ENCODE measurements around the gene E4F1.

Gene E4F1

GRCh38 chr16:2231016-2231931, 7.9 kb downstream of the E4F1 start:
- no peak for DNase-seq (ENCODE audit: low read depth)
- TF ChIP-seq CTCF (conservative IDR thresholded peaks at IDR 0.05; ENCODE audit: low read length), result no peak
- no peak overlapping the region for H3K4me3 ChIP-seq (ENCODE audit: low read length)

GRCh38 chr16:2232094-2232990, 9.0 kb downstream of the E4F1 start:
- no peak for DNase-seq (ENCODE audit: low read depth)
- no peak for TF ChIP-seq CTCF (conservative IDR thresholded peaks at IDR 0.05; ENCODE audit: low read length)
- H3K4me3 ChIP-seq (ENCODE audit: low read length), result no peak overlapping the region

- DNase-seq (ENCODE audit: low read depth), result no peak
- TF ChIP-seq CTCF (conservative IDR thresholded peaks at IDR 0.05; ENCODE audit: low read length), result no peak
- H3K4me3 ChIP-seq (ENCODE audit: low read length), result no peak overlapping the region
Observed at GRCh38 chr16:2233046-2233775, 9.8 kb downstream of the E4F1 start.

GRCh38 chr16:2233872-2234812, 10.8 kb downstream of the E4F1 start:
- DNase-seq (ENCODE audit: low read depth), result no peak
- no peak for TF ChIP-seq CTCF (conservative IDR thresholded peaks at IDR 0.05; ENCODE audit: low read length)

GRCh38 chr16:2234813-2235170, 11.4 kb downstream of the E4F1 start:
- DNase-seq (ENCODE audit: low read depth), result no peak
- TF ChIP-seq CTCF (conservative IDR thresholded peaks at IDR 0.05; ENCODE audit: low read length), result no peak
- H3K4me3 ChIP-seq (ENCODE audit: low read length), result no peak overlapping the region

More at GRCh38 chr16:2233872-2234812, 10.8 kb downstream of the E4F1 start:
- H3K4me3 ChIP-seq (ENCODE audit: low read length), result no peak overlapping the region

GRCh38 chr16:2235234-2235651, 11.9 kb downstream of the E4F1 start:
- H3K4me3 ChIP-seq (ENCODE audit: low read length), result no peak overlapping the region
- no peak for DNase-seq (ENCODE audit: low read depth)
- no peak for TF ChIP-seq CTCF (conservative IDR thresholded peaks at IDR 0.05; ENCODE audit: low read length)

Measured in AG10803 (cell line).